Measurements from ENCODE around the gene PRR16. TPM values are rescaled to one million over a fixed set of nuclear protein-coding genes. Genes with fewer than 3 reads are reported as not detected.

PRR16 gene
- total RNA-seq, 3 donors from 2014 or later = 1.2 to 9.6 (median 3.6) TPM

DNA sequence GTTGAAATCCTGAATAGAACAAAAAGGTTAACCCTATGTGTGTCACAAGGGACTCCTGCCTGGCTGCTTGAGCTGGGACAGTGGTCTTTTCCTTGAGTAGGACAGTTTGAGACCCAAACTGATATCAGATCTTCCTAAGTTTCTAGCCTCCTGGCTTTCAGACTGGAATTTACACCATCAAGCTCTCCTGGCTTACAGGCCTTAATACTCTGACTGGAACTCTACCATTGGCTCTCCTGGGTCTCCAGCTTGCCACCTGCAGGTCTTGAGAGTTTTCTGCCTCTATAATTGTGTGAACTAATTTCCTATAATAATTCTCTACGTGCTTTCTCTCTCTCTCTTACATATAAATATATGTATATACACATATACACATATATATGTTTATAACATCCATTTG, 112.5 kb downstream of the PRR16 start:
- H3K4me3 ChIP-seq = no peak overlapping the region
- DNase-seq (ENCODE audit: low spot score in 2 of 2) = no peak
- no peaks in the 10 kb centered on the region for H3K27me3 ChIP-seq
- intact Hi-C loops (cut with DNase I; ENCODE audit: low total_unique reads) = loop anchor here (5.0 kb wide), 1 partner anchor 1266 kb away; no protein-coding TSS in a partner anchor
- H3K36me3 ChIP-seq = no peaks in the 10 kb centered on the region
- TF ChIP-seq, protein P1, sequence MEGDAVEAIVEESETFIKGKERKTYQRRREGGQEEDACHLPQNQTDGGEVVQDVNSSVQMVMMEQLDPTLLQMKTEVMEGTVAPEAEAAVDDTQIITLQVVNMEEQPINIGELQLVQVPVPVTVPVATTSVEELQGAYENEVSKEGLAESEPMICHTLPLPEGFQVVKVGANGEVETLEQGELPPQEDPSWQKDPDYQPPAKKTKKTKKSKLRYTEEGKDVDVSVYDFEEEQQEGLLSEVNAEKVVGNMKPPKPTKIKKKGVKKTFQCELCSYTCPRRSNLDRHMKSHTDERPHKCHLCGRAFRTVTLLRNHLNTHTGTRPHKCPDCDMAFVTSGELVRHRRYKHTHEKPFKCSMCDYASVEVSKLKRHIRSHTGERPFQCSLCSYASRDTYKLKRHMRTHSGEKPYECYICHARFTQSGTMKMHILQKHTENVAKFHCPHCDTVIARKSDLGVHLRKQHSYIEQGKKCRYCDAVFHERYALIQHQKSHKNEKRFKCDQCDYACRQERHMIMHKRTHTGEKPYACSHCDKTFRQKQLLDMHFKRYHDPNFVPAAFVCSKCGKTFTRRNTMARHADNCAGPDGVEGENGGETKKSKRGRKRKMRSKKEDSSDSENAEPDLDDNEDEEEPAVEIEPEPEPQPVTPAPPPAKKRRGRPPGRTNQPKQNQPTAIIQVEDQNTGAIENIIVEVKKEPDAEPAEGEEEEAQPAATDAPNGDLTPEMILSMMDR (IDR thresholded peaks at IDR 0.05) = no peak
- TF ChIP-seq POLR2AphosphoS5 (IDR thresholded peaks at IDR 0.05) (no peak), POLR2A (IDR thresholded peaks at IDR 0.05) (no peak)
- H3K9me3 ChIP-seq = peaks cover 0 to 2% of the 10 kb centered on the region in 2 donors
- H3K4me1 ChIP-seq = no peaks in the 10 kb centered on the region
- no peak overlapping the region for H3K27ac ChIP-seq

DNA sequence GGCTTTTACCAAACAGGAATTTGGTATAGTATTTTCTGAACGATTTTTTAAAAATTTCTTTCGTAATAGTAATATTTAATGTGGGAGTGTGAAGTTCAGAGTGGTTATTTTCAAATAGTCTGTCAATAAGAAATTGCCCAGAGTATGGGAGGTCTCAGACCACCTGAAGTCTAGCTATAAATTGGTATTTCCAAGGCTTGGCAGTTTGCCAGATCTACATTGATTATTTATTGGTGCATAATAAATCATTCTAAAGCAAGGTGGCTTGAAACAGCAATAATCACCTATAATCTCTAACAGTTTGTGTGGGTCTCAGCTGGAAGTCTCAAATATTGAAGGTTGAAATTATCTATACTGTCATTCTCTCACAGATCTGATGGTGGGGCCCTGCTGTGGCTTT, 118.5 kb downstream of the PRR16 start:
- Histone ChIP-seq H3K27ac (no peak overlapping the region), H3K36me3 (no peaks in the 10 kb centered on the region), H3K9me3 (peaks cover 0 to 7% of the 10 kb centered on the region in 2 donors), H3K4me1 (no peaks in the 10 kb centered on the region), H3K27me3 (no peaks in the 10 kb centered on the region), H3K4me3 (no peak overlapping the region)
- TF ChIP-seq POLR2A (IDR thresholded peaks at IDR 0.05) = no peak
- TF ChIP-seq POLR2AphosphoS5 (IDR thresholded peaks at IDR 0.05) = no peak
- TF ChIP-seq, protein P1 (IDR thresholded peaks at IDR 0.05) = no peak
- DNase-seq (ENCODE audit: low spot score in 2 of 2) = no peak
- intact Hi-C loops (cut with DNase I; ENCODE audit: low total_unique reads) = no loop called here

DNA sequence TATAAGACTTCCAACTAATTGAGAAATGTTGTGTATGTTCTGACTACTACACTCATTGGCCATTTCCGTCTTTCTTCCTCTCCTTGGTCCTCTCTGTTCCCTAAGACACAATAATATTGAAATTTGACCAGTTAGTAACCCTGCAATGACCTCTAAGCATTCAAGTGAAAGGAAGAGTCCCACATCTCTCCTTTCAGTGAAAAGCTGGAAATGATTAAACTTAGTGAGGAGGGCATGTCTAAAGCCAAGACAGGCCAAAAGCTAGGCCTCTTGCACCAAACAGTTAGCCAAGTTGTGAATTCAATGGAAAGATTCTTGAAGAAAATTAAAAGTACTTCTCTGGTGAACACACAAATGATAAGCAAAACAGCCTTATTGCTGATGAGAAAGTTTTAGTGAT, 122.5 kb downstream of the PRR16 start:
- no peak overlapping the region for H3K4me3 ChIP-seq
- intact Hi-C loops (cut with DNase I; ENCODE audit: low total_unique reads) = no loop called here
- H3K4me1 ChIP-seq = no peaks in the 10 kb centered on the region
- H3K27me3 ChIP-seq = no peaks in the 10 kb centered on the region
- H3K9me3 ChIP-seq = peaks cover 0 to 5% of the 10 kb centered on the region in 2 donors
- no peak overlapping the region for H3K27ac ChIP-seq
- no peaks in the 10 kb centered on the region for H3K36me3 ChIP-seq
- no peak for TF ChIP-seq POLR2A (IDR thresholded peaks at IDR 0.05)
- DNase-seq (ENCODE audit: low spot score in 2 of 2) = no peak

DNA sequence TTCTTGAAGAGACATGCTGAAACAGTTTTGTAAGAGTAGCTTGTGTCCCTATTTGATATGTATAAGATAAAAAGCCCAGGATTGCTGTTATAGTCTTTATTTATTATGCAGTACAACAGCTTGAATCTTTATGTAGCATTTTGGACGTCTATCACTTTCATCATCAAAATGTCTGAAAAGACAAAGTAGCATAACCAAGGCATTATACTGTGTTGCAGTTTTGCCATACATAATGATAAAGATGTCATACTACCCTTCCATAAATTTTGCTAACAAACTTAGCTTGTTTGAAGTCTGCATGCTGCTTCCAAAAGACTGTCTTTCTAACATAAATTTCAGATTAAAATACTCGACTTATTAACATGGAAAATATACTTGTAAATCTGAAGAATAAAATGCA, 127.8 kb downstream of the PRR16 start:
- TF ChIP-seq, protein P1 (IDR thresholded peaks at IDR 0.05) = no peak
- TF ChIP-seq POLR2AphosphoS5 (IDR thresholded peaks at IDR 0.05) = no peak
- no peak for TF ChIP-seq POLR2A (IDR thresholded peaks at IDR 0.05)
- Histone ChIP-seq H3K27me3 (no peaks in the 10 kb centered on the region), H3K4me3 (no peak overlapping the region), H3K36me3 (no peaks in the 10 kb centered on the region), H3K27ac (no peak overlapping the region), H3K4me1 (no peaks in the 10 kb centered on the region), H3K9me3 (no peaks in the 10 kb centered on the region)
- DNase-seq (ENCODE audit: low spot score in 2 of 2) = no peak
- intact Hi-C loops (cut with DNase I; ENCODE audit: low total_unique reads) = no loop called here

DNA sequence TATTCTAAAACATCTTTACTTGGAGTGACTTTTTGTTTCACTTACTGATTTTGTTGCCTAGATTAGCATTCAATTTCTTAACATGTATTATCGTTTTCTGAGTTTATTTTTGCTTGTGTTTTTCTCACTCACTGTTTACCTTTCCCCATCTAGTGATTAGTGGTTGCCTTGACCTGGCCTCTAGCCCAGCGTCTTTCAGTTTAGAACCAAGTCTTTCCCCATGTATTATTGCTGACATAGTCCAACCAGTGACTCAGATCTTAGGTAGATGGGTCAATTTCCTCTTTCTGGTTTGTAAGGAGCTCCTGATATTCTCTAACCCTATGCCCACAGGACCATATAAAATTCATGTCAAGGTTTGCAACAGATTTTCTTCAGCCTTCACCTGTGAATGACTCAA, 135.5 kb downstream of the PRR16 start:
- H3K4me3 ChIP-seq = no peak overlapping the region
- H3K4me1 ChIP-seq = no peaks in the 10 kb centered on the region
- H3K27me3 ChIP-seq = no peaks in the 10 kb centered on the region
- TF ChIP-seq POLR2A (IDR thresholded peaks at IDR 0.05) (no peak), POLR2AphosphoS5 (IDR thresholded peaks at IDR 0.05) (no peak)
- TF ChIP-seq, protein P1 (IDR thresholded peaks at IDR 0.05) = no peak
- intact Hi-C loops (cut with DNase I; ENCODE audit: low total_unique reads) = no loop called here
- no peaks in the 10 kb centered on the region for H3K36me3 ChIP-seq
- DNase-seq (ENCODE audit: low spot score in 2 of 2) = no peak
- no peak overlapping the region for H3K27ac ChIP-seq
- H3K9me3 ChIP-seq = no peaks in the 10 kb centered on the region

DNA sequence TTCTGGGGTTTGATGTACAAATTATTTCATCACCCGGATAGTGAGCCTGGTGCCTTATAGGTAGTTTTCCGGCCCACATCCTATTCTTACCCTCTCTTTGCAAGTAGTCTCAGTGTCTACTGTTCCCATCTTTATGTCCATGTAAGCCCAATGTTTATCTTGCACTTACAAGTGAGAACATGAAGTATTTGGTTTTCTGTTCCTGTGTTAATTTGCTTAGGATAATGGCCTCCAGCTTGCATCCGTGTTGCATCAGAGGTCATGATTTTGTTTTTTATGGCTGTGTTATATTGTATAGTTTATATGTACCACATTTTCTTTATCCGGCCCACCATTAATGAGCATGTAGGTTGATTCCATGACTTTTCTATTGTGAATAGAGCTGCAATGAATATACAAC, 136.5 kb downstream of the PRR16 start:
- intact Hi-C loops (cut with DNase I; ENCODE audit: low total_unique reads) = no loop called here
- no peak for DNase-seq (ENCODE audit: low spot score in 2 of 2)
- Histone ChIP-seq H3K4me1 (no peaks in the 10 kb centered on the region), H3K27me3 (no peaks in the 10 kb centered on the region), H3K4me3 (no peak overlapping the region), H3K27ac (no peak overlapping the region), H3K36me3 (no peaks in the 10 kb centered on the region), H3K9me3 (no peaks in the 10 kb centered on the region)
- TF ChIP-seq, protein P1 (IDR thresholded peaks at IDR 0.05) = no peak
- TF ChIP-seq POLR2AphosphoS5 (IDR thresholded peaks at IDR 0.05) (no peak), POLR2A (IDR thresholded peaks at IDR 0.05) (no peak)
